ENCODE measurements around the gene AMER3. TPM values are rescaled to one million over a fixed set of nuclear protein-coding genes. Genes with fewer than 3 reads are reported as not detected.

The AMER3 gene
- total RNA-seq, 2 experiments from 2014 or later = not detected

GRCh38 chr2:130749078-130749477 lies 6.3 kb upstream of the AMER3 start:
- DNase-seq (ENCODE audit: low spot score) = no peak
- ChIA-PET POLR2A (no interaction called here), CTCF (ENCODE audit: unreplicated experiment) (no interaction called here)
- Histone ChIP-seq H3K9me3 (ENCODE audit: low read length) (no peaks in the 10 kb centered on the region), H3K4me2 (ENCODE audit: low read length) (no peak overlapping the region), H3K36me3 (ENCODE audit: insufficient read depth, low read length) (no peaks in the 10 kb centered on the region), H4K20me1 (ENCODE audit: insufficient read depth, low read length) (no peaks in the 10 kb centered on the region), H3K27ac (ENCODE audit: low read depth, low read length, poor library complexity, severe bottlenecking) (no peak overlapping the region), H3K4me3 (ENCODE audit: low read depth, low read length, poor library complexity, severe bottlenecking) (no peak overlapping the region), H2AFZ (ENCODE audit: low read length) (no peak overlapping the region), H3K4me1 (ENCODE audit: insufficient read depth, low read length, poor library complexity, severe bottlenecking) (no peaks in the 10 kb centered on the region), H3K79me2 (ENCODE audit: insufficient read depth, low read depth, low read length) (no peaks in the 10 kb centered on the region), H3K9me2 (ENCODE audit: insufficient read depth, low read length) (no peaks in the 10 kb centered on the region)
- TF ChIP-seq EZH2phosphoT487 (IDR thresholded peaks at IDR 0.05; ENCODE audit: borderline replicate concordance, low read depth, low read length) (no peak), CTCF (conservative IDR thresholded peaks at IDR 0.05; ENCODE audit: low read length) (no peak)
- BruUV-seq (replicated peaks) = no TSS peak
- intact Hi-C loops (cut with micrococcal nuclease; ENCODE audit: unreplicated experiment) = no loop called here

GRCh38 chr2:130749641-130750040 lies 5.7 kb upstream of the AMER3 start:
- CTCF ChIA-PET (ENCODE audit: unreplicated experiment) = no interaction called here
- TF ChIP-seq EZH2phosphoT487 (IDR thresholded peaks at IDR 0.05; ENCODE audit: borderline replicate concordance, low read depth, low read length) (no peak), CTCF (conservative IDR thresholded peaks at IDR 0.05; ENCODE audit: low read length) (no peak)

GRCh38 chr2:130754811-130755210 lies 529 bp upstream of the AMER3 start:
- no peaks in the 10 kb centered on the region for H4K20me1 ChIP-seq (ENCODE audit: insufficient read depth, low read length)
- TF ChIP-seq EZH2phosphoT487 (IDR thresholded peaks at IDR 0.05; ENCODE audit: borderline replicate concordance, low read depth, low read length) = no peak
- no peak for TF ChIP-seq CTCF (conservative IDR thresholded peaks at IDR 0.05; ENCODE audit: low read length)
- H3K9me2 ChIP-seq (ENCODE audit: insufficient read depth, low read length) = no peaks in the 10 kb centered on the region
- DNase-seq (ENCODE audit: low spot score) = no peak
- H2AFZ ChIP-seq (ENCODE audit: low read length) = no peak overlapping the region
- H3K36me3 ChIP-seq (ENCODE audit: insufficient read depth, low read length) = no peaks in the 10 kb centered on the region
- no peaks in the 10 kb centered on the region for H3K79me2 ChIP-seq (ENCODE audit: insufficient read depth, low read depth, low read length)
- CTCF ChIA-PET (ENCODE audit: unreplicated experiment) = no interaction called here
- intact Hi-C loops (cut with micrococcal nuclease; ENCODE audit: unreplicated experiment) = no loop called here
- H3K4me3 ChIP-seq (ENCODE audit: low read depth, low read length, poor library complexity, severe bottlenecking) = no peak overlapping the region
- POLR2A ChIA-PET = no interaction called here
- H3K27ac ChIP-seq (ENCODE audit: low read depth, low read length, poor library complexity, severe bottlenecking) = no peak overlapping the region
- BruUV-seq (replicated peaks) = no TSS peak
- H3K9me3 ChIP-seq (ENCODE audit: low read length) = no peaks in the 10 kb centered on the region
- no peak overlapping the region for H3K4me2 ChIP-seq (ENCODE audit: low read length)
- no peaks in the 10 kb centered on the region for H3K4me1 ChIP-seq (ENCODE audit: insufficient read depth, low read length, poor library complexity, severe bottlenecking)

More at GRCh38 chr2:130749641-130750040, 5.7 kb upstream of the AMER3 start:
- Histone ChIP-seq H3K4me1 (ENCODE audit: insufficient read depth, low read length, poor library complexity, severe bottlenecking) (no peaks in the 10 kb centered on the region), H3K4me2 (ENCODE audit: low read length) (no peak overlapping the region), H4K20me1 (ENCODE audit: insufficient read depth, low read length) (no peaks in the 10 kb centered on the region), H3K79me2 (ENCODE audit: insufficient read depth, low read depth, low read length) (no peaks in the 10 kb centered on the region), H2AFZ (ENCODE audit: low read length) (no peak overlapping the region), H3K9me2 (ENCODE audit: insufficient read depth, low read length) (no peaks in the 10 kb centered on the region), H3K27ac (ENCODE audit: low read depth, low read length, poor library complexity, severe bottlenecking) (no peak overlapping the region), H3K9me3 (ENCODE audit: low read length) (no peaks in the 10 kb centered on the region), H3K4me3 (ENCODE audit: low read depth, low read length, poor library complexity, severe bottlenecking) (no peak overlapping the region), H3K36me3 (ENCODE audit: insufficient read depth, low read length) (no peaks in the 10 kb centered on the region)
- POLR2A ChIA-PET = interaction anchor here (0.7 kb wide), 1 partner anchor 25 kb away, joined by 3 read pairs; no protein-coding TSS in a partner anchor
- BruUV-seq (replicated peaks) = no TSS peak
- intact Hi-C loops (cut with micrococcal nuclease; ENCODE audit: unreplicated experiment) = no loop called here
- DNase-seq (ENCODE audit: low spot score) = no peak

Measured in OCI-LY7 (cell line).